Neural crest cell (in vitro differentiated cells): ENCODE data around the gene NUBPL. TPM values are rescaled to one million over a fixed set of nuclear protein-coding genes. Genes with fewer than 3 reads are reported as not detected.
"Not testable (repeated sequence)": the region's sequence is repeated elsewhere in the genome, so short reads cannot be mapped to it uniquely, and the experiment has no call there.

ENCODE experiments used
- DNase-seq: peaks from one replicate; pipeline ENCODE4 v3.0.0; 2021; ENCODE audit warnings: low read depth, mixed read lengths, low spot score
- H3K27ac Mint-ChIP-seq: one replicate; pipeline ENCODE4 v1.8.0; 2021; ENCODE audit warnings: mild to moderate bottlenecking, mixed read lengths; ENCODE audit not compliant: unreplicated experiment
- H3K27me3 Mint-ChIP-seq: 2 replicates; pipeline ENCODE4 v1.8.0; 2021; ENCODE audit warnings: low read depth, mild to moderate bottlenecking, mixed read lengths
- H3K36me3 Mint-ChIP-seq: 2 replicates; pipeline ENCODE4 v1.8.0; 2021; ENCODE audit warnings: low read depth, mild to moderate bottlenecking, mixed read lengths
- H3K4me1 Mint-ChIP-seq: 2 replicates; pipeline ENCODE4 v1.8.0; 2021; ENCODE audit warnings: mixed read lengths
- H3K4me3 Mint-ChIP-seq: one replicate; pipeline ENCODE4 v1.8.0; 2021; ENCODE audit warnings: mild to moderate bottlenecking, mixed read lengths
- H3K9me3 Mint-ChIP-seq: 2 replicates; pipeline ENCODE4 v1.8.0; 2021; ENCODE audit warnings: mixed read lengths
- total RNA-seq: library from RNA; stranded (reverse); gene quantifications from 2 replicates; pipeline ENCODE4 v1.2.1, GENCODE V29; 2021
- TF ChIP-seq, protein P1 (sequence below): fragments of 200-600 bp; sonication (generic); conservative IDR thresholded peaks from 2 replicates; pipeline ENCODE4 v1.5.0; 2021; ENCODE audit warnings: antibody characterized with exemption, mild to moderate bottlenecking

Gene NUBPL
- total RNA-seq, 1 donor from 2014 or later: 13.2 TPM

DNA sequence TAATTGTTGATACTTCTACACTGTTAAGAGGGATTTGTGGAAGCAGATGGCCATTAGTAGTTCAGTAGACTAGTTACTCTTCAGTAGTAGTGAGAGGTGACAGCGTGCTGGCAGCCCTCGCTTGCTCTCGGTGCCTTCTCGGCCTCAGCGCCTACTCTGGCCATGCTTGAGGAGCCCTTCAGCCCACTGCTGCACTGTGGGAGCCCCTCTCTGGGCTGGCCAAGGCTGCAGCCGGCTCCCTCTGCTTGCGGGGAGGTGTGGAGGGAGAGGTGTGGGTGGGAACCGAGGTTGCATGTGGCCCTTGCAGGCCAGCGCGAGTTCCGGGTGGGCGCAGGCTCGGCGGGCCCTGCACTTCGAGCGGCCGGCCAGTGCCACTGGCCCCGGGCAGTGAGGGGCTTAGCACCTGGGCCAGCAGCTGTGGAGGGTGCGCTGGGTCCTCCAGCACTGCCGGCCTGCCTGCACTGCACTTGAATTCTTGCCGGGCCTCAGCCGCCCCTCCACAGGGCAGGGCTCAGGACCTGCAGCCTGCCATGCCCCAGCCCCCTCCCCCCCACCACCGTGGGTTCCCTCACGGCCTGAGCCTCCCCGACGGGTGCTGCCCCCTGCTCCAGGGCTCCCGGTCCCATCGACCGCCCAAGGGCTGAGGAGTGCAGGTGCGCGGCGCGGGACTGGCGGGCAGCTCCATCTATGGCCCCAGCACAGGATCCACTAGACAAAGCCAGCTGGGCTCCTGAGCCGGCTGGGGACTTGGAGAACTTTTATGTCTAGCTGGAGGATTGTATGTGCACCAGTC lies 139.3 kb downstream of the NUBPL start:
- TF ChIP-seq, protein P1, sequence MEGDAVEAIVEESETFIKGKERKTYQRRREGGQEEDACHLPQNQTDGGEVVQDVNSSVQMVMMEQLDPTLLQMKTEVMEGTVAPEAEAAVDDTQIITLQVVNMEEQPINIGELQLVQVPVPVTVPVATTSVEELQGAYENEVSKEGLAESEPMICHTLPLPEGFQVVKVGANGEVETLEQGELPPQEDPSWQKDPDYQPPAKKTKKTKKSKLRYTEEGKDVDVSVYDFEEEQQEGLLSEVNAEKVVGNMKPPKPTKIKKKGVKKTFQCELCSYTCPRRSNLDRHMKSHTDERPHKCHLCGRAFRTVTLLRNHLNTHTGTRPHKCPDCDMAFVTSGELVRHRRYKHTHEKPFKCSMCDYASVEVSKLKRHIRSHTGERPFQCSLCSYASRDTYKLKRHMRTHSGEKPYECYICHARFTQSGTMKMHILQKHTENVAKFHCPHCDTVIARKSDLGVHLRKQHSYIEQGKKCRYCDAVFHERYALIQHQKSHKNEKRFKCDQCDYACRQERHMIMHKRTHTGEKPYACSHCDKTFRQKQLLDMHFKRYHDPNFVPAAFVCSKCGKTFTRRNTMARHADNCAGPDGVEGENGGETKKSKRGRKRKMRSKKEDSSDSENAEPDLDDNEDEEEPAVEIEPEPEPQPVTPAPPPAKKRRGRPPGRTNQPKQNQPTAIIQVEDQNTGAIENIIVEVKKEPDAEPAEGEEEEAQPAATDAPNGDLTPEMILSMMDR: no peak
- H3K27me3 Mint-ChIP-seq: no peaks in the 10 kb centered on the region
- H3K4me1 Mint-ChIP-seq: no peaks in the 10 kb centered on the region
- H3K4me3 Mint-ChIP-seq: no peak overlapping the region
- H3K9me3 Mint-ChIP-seq: peaks cover 10% of the 10 kb centered on the region
- H3K27ac Mint-ChIP-seq: no peak overlapping the region
- peaks cover 29% of the 10 kb centered on the region for H3K36me3 Mint-ChIP-seq
- DNase-seq: no peak

DNA sequence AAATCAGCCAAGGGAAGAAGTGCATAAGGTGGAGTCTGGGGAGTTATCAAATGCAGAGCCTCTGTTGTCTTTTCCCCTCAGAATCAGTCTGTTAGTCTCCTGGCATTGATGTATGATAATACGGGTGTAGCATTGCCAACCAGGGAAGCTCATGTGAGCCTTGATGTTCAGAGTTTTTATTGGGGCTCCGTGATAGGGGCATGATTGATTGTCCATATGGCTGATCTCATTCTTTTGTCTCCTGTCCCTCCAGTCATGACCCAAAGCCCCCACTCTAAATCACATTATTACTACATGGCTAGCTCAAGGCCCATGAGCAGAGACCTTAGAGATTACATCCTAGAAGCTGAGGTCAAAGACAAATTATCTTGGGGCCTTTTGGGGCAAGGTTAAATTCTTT lies 140.9 kb downstream of the NUBPL start:
- H3K4me3 Mint-ChIP-seq: no peak overlapping the region
- peaks cover 39% of the 10 kb centered on the region for H3K36me3 Mint-ChIP-seq
- TF ChIP-seq, protein P1: no peak
- H3K9me3 Mint-ChIP-seq: peaks cover 16% of the 10 kb centered on the region
- no peak overlapping the region for H3K27ac Mint-ChIP-seq
- DNase-seq: no peak
- no peaks in the 10 kb centered on the region for H3K27me3 Mint-ChIP-seq
- H3K4me1 Mint-ChIP-seq: no peaks in the 10 kb centered on the region

DNA sequence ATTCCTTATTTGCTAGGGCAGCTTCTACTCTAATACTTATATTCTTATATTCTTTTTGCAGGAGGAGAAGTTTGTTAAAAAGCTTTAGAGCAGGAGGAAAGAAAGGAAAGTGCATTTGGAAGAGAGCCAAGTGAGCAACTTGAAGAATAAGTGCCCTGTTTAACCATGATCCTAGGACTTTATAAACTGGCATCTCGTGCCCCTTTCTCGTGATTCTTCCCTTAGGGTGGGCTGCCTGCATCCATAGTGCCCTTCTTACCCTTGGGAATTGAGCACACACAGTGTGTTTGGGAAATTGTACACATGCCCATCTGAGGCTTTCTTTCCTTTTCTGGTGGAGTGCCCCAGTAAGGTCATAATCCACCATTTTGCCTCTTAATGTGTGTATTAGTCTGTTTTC lies 141.9 kb downstream of the NUBPL start:
- H3K4me1 Mint-ChIP-seq: no peaks in the 10 kb centered on the region
- TF ChIP-seq, protein P1: no peak
- peaks cover 46% of the 10 kb centered on the region for H3K36me3 Mint-ChIP-seq
- H3K27ac Mint-ChIP-seq: no peak overlapping the region
- H3K9me3 Mint-ChIP-seq: peaks cover 19% of the 10 kb centered on the region
- no peaks in the 10 kb centered on the region for H3K27me3 Mint-ChIP-seq
- no peak overlapping the region for H3K4me3 Mint-ChIP-seq
- DNase-seq: no peak

DNA sequence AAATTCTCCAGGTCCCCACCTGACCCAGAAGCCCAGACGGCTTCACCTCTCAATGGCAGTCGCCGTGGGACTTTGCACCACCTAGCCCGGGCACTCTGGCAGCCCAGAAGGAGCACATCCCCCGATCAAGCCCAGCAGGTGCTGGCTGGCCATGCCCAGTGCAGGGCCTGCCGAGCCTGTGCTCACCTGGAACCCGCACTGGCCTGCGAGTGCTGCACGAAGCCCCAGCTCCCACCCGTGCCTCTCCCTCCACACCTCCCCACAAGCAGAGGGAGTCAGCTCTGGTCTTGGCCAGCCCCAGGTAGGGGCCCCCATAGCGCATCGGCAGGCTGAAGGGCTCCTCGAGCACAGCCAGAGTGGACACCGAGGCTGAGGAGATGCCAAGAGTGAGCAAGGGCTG lies 144.5 kb downstream of the NUBPL start:
- no peak for DNase-seq
- no peaks in the 10 kb centered on the region for H3K4me1 Mint-ChIP-seq
- no peaks in the 10 kb centered on the region for H3K27me3 Mint-ChIP-seq
- TF ChIP-seq, protein P1: no peak
- H3K36me3 Mint-ChIP-seq: peaks cover 62% of the 10 kb centered on the region
- peaks cover 26% of the 10 kb centered on the region for H3K9me3 Mint-ChIP-seq
- no peak overlapping the region for H3K27ac Mint-ChIP-seq
- no peak overlapping the region for H3K4me3 Mint-ChIP-seq

DNA sequence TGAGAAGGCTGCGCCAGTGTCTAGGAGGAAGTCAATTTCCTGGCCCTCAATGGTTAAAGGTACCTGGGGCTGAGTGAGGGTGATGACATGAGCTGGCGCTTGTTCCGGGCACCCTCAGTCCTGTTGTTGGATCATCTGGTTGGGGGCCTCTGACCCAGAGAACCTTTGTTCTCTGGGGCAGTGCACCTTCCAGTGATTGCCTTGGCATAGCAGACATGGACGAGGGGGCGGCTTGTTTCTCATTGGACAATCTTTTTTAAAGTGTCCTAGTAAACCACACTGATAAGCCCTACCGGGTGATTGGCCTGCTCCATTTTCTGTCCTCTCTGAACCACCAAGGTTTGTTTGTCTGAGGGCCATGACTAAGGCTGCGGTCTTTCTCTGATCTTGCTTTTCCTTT lies 147.5 kb downstream of the NUBPL start:
- peaks cover 20% of the 10 kb centered on the region for H3K9me3 Mint-ChIP-seq
- not testable (repeated sequence) for H3K27me3 Mint-ChIP-seq, H3K4me1 Mint-ChIP-seq, H3K4me3 Mint-ChIP-seq, H3K27ac Mint-ChIP-seq, DNase-seq
- peaks cover 63% of the 10 kb centered on the region for H3K36me3 Mint-ChIP-seq
